NCI-H446 treated with DMSO at 0.1 percent for 48 hours (cell line): ENCODE results near the gene DPP10.

Experiments
- DNase-seq: peaks from one replicate; lab custom pipeline; 2025; lab: John Stamatoyannopoulos, UW

The DPP10 gene

DNA sequence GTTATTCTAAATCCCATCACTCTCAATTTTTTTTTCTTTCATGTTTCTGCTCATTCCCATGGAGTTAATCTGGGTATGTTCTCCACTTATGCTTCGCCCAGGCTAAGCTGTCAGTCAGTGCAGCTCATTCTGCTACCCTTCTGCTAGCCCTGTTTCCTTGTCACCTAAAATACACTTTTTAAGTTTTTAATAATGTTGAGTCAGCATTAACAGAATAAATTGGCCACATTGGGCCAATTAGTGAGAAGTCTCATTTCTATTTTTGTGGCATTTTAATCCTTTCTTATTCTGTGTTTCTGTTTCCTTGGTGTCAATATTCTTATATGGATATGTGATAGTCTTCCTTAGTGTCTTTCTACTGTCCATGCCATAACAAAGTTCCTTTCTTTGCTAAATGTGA is 1126.2 kb downstream of the DPP10 start:
- no peak for DNase-seq

DNA sequence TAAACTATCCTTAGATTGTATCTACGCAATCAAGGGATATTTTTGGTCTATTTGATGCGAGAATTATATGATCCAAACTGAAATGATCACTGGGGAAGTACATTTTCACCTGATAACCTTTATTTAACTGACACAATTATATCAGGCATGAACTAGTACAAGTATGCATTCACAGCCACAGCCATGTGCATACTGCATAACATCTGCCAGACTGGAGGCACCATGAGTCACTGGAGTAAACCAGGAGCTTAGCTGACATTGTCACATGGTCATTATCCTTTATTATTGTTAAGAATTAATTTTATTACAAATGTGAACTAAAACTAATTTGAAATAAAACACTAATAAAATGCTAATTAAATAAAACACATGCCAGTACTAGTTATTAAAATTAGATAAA is 1127.1 kb downstream of the DPP10 start:
- no peak for DNase-seq

DNA sequence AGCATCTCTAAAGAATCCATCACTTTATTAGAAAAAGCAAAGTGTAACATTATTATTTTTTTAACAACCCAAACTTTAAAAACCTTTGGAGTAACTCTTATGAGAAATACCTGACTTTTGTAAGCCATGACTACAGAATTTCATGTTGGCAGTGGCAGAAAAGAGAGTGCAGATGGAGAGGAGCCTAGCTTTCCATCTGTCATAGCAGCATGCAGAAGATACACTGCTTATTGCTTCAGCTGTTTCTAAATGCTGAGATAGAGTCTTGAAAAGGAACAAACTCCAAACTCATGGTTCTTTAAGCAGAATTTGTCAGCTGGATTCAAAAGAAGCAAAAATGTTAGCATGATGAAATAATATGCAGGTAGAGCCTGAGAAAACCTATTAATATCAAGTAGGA is 1130.3 kb downstream of the DPP10 start:
- DNase-seq, result no peak

DNA sequence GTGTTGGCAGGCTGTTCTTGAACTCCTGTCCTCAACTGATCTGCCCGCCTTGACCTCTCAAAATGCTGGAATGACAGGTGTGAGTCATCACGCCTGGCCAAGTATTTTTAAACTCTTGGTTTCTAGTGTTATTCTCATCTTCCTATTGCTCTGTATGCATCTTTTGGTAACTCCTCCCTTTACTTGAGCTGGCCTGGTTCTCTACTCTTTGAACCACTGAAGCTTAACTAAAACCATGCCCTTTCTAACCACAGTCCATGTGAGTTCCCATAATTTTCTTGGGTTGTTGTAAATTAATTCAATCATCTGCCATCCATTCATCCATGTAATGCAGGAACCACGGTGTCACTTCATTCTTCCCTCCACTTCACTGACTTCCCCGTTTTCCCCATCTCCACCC is 1131.3 kb downstream of the DPP10 start:
- DNase-seq, result no peak

DNA sequence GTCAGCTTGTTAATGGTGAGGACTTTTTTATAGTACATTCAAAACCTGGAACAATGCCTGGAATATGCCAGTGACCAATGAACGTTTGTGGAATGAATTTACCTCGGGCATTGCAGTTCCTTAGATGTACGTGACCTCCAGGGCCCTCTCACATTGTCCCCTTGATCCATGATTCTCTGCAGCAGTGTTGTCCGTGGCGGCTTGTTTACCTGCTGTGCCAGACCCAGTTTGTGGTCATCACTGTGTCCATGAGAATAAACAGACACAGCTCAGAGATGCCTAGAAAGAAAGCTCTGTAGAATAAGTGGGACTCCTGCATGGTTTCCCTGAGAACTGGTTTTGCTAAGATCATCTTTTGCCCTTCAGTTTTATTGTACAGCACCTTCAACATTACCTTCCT is 1132.2 kb downstream of the DPP10 start:
- DNase-seq, result no peak

DNA sequence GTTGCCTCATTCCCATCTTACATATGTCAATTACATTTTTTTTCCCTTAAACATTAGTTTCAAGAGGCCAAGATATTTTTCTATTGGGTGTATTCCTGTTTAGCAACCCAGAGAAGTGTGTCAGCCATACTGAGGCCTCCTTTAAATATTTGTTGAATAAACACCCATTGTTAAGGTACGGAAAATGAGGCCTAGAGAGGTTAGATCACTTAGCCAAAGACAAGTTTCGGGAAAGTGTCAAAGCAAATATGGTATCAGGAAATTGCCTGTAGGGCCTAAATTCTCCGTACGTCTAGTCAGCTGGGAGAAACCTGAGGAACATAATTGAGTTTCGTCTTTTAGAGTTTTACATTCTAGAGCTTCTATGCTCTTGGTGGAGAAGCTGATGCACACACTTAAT is 1138.3 kb downstream of the DPP10 start:
- no peak for DNase-seq

DNA sequence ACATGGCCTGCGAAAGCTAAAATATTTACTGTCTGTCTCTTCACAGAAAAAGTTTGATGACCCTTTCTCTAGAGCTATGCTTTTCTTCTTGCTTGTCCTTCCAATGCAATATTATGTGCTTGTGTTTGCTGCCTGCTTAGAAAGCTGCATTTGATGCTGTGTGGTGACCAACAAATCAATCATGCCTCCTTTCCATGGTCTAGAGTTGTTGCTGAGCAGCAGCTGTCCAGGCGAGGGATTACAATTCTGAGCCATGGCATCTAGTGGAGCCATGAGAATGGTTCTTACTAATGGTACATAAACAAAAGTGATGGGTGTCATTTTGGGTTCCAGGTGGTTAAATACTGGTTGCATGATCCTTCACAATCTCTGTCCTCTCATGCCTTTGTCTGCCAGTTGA is 1142.1 kb downstream of the DPP10 start:
- DNase-seq, result no peak

DNA sequence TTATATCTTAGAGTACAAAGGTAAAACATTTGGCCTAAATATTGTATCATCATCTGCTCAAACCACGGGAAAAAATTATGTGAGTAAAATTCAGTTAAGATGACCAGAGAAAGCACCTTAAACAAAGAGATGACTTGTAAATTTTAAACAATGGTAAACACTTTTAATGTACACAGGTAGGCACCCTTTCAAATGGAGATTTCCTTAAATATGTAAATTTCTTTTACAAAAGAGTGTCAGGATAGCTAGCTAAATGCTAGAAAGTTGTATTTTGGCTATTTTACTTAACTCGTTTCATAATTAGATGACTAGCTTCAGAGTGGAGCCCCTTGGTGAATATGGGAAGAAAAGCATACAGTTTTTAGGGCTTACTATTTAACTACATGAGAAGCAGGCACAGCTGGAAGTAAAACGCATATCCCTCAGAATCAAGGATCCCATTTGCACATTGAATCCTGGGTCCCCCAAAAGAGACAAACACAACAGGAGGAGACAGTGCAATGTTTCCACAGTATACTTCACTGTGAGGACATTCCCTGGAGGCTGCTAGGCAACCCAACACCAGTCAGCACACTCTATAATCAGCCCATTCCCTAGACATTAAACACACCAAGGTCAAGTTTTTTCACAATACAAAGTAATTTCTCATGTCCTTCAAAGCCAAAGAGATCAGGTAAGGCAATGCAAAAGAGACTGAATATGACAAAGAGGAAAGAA is 1154.4 kb downstream of the DPP10 start:
- no peak for DNase-seq

DNA sequence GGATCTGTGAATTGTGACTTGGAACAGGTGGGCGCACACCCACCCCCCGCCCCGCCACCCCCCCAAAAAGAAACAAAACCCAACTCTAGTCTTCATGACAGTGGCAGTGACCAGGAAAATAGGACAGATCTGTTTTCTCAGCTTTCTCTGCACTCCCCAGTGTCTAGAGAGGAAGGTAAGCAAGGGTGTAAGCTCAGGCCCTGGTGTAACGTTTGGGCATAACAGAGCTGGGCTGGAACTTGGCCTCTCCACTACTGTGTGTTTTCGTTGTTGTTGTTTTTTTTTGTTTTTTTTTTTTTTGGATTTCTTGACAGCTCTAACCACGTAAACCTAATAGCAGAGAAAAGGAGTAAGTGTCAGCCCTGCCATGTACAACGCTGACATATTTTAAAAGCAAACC is 1160.8 kb downstream of the DPP10 start:
- DNase-seq, result no peak

DNA sequence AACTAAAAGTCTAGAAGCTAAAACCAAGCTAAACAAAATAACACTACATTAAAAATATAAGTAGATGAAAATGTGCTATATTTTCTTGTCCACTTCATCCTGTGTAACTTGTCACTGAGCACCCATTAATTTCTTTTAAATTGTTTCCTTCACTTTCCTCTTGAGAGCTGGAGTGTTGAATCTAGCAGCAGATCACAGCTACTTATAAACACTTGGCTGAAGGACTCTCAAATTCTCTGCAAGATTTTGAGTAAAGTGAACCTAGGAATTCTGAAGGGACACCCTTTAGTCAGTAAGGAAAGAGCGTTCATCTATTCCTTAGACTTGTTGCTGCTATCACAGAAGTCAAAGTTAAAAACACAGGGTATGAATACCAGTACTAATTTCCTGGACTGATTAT is 1163.9 kb downstream of the DPP10 start:
- no peak for DNase-seq

DNA sequence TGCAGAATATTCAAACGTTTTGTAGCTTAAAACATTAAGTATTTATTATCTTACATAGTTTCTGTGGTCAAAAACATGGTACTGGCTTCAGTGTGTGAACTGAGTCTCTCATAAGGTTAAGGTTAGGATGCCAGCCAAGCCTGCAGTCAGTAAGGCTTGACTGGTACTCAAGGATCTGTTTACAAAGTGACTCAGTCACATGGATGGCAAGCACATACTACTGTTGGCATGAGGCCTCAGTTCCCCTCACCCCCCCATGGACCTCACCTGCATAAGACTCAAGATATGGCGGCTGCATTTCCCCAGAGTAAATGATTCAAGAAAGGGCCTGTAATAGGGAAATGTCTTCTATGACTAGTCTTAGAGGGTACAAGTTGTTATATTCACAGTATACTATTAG is 1167.5 kb downstream of the DPP10 start:
- DNase-seq, result no peak

DNA sequence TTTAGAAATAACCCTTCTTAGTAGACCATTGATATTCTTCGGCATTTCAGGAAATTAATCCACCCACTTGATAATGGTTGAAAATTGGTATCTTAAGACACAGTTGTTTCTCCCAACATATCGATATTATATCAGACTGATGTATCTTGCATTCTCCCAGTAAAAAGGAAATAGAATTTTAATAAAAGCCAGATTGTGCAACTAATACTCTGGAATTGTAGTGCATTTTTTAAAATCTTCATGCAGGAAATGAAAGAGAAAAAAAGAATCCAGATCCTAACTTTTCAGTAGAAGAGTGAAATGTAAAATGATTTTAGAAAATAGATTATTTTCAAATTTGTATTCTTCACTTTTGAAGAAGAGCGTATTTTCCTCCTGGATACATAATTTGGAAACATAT is 1168.4 kb downstream of the DPP10 start:
- no peak for DNase-seq

DNA sequence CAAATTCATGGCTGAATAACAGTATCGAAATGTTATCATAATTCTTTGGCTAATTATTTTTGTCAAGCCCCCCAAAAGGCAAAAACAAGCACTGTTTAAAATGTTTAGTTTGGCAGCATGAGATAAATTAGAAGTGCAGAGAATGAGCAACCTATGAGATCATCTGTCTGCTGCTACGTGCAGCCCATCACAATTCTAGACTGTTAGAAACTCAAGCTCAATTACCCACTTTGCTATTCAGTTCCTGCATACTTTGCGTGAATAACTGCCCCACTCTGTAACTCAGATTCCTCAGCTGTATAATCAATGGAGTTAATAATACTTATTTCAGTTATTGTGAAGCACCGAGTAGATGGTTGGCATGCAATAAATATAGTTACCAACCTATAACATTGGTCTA is 1181.9 kb downstream of the DPP10 start:
- no peak for DNase-seq

DNA sequence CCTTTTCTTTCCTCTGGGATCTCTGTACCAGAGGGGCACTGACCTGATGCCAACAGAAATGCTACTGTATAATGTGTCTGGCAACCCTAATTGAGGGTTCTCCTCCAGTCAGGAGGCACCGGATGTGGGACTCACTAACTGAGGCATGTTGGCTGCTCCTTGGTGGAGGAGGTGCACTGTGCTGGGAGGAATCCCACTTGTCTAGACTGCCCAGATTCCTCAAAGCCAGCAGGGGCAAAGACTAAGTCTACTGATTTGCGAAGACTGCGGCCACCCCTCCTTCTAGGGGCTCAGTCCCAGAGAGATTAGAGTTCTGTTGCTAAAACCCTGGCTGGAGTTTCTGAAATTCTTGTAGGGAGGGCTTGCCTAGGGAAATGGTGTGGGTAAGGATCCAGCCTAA is 1192.1 kb downstream of the DPP10 start:
- no peak for DNase-seq

DNA sequence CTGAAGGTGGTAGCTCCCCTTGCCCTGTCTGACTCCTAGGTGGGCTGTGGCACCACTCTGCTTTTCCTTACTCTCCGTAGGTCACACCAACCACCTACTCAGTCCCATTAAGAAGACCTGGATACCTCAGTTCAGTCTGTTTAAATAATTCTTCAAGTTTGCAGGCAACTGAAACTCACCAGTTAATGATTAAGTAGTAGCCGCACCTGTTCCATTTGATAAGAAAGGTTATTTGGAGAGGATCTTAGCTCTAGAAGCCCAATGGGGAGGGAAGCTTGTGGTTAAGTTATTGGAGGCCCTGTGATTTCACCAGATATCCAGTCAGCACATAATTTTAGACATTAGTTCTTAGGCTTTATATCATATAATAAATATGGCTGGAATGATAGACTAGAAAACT is 1193.0 kb downstream of the DPP10 start:
- DNase-seq, result no peak

DNA sequence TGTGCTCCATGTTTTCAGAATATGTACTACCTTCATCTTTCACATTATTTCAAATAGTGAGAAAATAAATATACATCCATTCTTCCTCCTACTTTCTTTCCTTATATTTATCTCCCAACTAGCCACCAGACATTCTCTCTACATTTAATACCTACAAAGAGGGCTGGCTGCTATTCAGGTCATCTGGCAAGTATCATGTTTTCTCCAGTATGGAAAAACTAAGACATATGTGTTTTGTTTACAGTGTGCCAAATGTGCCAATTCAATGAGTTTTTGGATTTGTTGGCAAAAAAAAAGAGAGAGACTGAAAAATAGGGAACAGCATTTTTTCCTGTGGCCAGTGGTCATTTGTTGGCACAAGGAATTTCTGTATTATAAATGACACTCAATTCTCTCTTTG is 1207.3 kb downstream of the DPP10 start:
- DNase-seq, result no peak

DNA sequence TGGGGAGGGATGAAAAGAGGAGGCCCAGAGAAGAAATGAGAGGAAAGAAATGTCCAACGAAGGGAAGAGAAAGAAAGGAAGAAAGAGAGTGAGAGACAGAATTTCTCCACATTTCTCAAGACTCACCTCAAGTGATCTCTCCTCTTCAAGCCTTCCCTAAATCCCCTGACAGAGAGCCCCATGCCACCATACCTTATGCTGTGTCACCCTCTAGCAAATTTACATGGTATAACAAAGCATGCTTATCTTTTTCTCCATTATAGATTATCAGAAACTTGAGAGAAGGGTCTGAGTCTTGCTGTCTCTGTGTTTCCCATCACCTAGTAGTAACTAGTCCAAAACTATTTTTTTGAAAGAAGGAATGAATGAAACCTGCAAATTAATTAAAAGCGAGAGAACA is 1208.4 kb downstream of the DPP10 start:
- DNase-seq, result no peak

DNA sequence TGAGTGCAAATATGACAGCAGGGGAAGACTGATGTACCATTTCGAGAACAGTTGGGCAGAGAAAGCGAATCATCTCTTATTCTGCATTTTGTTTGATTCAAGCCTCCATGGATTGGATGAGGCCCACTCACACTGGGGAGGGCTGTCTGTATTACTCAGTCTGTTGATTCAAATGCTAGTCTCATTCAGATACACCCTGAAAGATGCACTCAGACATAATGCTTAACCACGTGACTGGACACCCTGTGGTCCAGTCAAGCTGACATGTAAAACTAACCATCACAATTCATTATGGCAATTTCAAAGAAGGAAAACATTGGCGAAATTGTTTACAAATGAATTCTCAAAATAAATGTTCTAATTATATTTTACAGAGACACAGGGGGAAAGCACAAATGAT is 1210.2 kb downstream of the DPP10 start:
- DNase-seq, result no peak

DNA sequence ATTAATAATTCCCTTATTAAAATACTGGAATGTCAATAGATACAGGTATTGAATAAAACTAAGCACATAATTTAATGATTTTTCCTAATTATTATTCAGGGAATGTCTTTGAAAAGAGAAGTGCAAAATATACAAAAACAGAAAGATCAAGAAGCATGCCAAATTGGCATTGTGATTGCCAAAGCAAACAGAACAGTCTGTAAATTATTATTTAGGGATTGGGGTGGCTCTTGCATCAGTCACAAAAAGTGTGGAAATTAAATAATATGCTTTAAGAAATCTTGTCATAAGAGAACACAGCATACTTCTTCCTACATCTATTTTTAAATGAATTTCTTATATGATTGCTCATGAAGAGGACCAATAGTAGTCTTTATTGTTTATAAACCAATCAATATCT is 1211.9 kb downstream of the DPP10 start:
- no peak for DNase-seq

DNA sequence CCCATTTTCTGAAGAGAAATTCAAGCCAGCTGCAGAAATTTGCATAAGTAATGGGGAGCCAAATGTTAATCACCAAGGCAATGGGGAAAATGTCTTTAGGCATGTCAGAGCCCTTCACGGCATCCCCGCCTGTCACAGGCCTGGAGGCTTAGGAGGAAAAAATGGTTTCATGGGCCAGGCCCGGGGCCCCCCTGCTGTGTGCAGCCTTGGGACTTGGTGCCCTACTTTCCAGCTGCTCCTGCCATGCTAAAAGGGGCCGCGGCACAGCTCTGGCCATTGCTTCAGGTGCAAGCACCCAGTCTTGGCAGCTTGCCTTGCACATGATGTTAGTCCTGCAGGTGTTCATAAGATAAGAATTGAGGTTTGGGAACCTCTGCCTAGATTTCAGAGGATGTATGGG is 1235.7 kb downstream of the DPP10 start:
- DNase-seq, result no peak

DNA sequence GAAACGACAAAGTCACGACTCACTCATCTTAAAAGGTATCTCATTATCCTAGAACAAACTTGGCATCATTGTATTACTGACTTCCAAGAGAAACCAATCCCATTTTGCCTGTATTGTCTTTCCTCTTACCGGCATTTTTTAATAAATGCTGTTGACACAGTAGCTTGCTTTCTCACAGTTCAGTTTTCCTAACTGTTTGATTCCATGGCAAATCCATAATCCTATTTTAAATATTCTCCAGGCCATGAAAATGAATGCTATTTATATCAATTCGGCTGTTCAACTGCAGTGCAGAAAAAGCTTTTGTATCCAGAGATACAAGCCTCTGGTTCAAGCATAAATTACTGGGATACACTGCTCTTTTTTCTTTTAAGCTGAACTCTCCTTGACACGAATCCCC is 1241.9 kb downstream of the DPP10 start:
- no peak for DNase-seq

DNA sequence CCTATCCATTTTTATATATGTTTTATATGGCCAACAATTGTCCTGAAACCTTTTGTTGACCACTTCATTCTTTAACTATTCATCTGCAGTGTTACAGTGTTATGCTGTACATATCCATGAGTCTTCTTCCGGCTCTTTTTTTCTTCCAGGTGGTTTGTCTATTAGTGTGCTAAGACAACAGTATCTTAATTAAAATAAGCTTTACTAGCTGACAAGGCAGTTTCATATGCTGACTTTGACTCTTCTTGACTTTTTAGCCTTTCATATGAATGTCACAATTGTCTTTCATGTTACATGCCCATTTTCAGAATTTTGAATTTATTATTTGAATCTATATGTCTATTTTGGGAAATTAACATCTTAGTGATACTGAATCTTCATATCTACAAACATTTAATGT is 1249.0 kb downstream of the DPP10 start:
- DNase-seq, result no peak

DNA sequence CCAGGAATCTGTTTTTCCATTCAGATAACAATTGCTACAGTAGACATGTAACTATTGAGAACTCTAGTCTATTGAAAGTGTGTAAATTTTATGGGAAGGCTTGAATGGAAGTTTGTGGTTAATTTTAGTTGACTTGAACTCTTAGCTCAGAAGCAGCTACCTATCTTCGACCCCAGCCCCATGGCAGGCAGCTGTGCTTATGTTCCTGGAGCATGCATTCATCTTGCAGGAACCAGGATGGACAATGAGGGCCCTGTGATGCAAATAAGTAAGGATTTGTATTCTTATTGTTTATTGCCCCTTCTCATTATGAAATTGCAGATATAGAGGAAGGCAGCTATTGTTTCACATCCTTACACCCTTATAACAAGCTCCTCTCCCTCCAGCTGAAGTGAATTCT is 1252.2 kb downstream of the DPP10 start:
- no peak for DNase-seq

DNA sequence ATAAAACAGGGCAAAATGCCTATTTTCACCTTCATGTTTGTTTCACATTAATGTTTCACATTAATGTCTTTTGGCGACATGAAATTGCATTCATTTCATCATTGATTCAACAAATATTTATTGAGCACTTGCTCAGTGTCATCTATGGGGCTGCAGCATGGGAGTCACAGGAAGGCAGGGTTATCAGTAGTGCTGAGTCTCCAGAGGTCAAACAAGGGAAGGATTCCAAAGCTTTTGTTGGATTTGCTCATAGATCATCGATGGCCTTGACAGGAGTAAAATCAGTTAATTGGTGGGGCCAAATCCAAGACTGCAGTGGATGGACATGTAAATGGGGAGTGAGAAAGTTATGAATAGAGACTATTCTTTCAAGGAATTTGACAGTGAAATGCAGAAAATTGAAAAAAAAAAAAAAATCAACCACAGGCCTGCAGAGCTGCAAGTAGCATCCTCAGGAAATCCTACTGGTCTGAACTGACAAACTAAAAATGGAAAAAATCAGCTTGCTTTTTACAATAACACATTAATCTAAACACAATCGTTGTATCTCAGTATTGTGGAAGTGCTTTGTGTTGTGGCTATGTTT is 1290.8 kb downstream of the DPP10 start:
- DNase-seq, result no peak
